Upper lobe of left lung (tissue), 4 donors: ENCODE results near the gene TACC2.

Experiments
- CTCF ChIP-seq, 6 experiments: fragments of 450-650 bp in 4 of 6; fragments of 200-600 bp in 2 of 6; sonication (generic) in 2 of 6; IDR thresholded peaks; one replicate each; pipeline ENCODE4 v1.5.1; 2016 to 2019; ENCODE audit warnings: antibody characterized with exemption in 6 of 6
- POLR2A ChIP-seq, 4 donors: fragments of 450-650 bp; IDR thresholded peaks; one replicate each; pipeline ENCODE4 v1.5.1; 2016 to 2017; ENCODE audit warnings: antibody characterized with exemption in 4 of 4, mild to moderate bottlenecking in 2 of 4

- TF ChIP-seq CTCF (IDR thresholded peaks at IDR 0.05) = no peak
- TF ChIP-seq POLR2A (IDR thresholded peaks at IDR 0.05) = no peak
These were observed 61.3 kb downstream of the TACC2 start for GRCh38 chr10:122050311-122050710.
